DOHH2 (cell line): ENCODE data around the gene NKD1.

Source experiments
- H3F3A ChIP-seq: fragments of 200-600 bp; sonication (generic), shearing (Covaris generic); 2 replicates; pipeline ENCODE4 v1.6.0; 2016; ENCODE audit warnings: antibody characterized with exemption, mild to moderate bottlenecking; ENCODE audit not compliant: control insufficient read depth, insufficient read depth
- H3K27ac ChIP-seq: fragments of 200-600 bp; sonication (generic); 2 replicates; pipeline ENCODE4 v1.5.1; 2014; ENCODE audit warnings: low read depth, mild to moderate bottlenecking, low read length, moderate library complexity
- H3K27me3 ChIP-seq: fragments of 200-600 bp; sonication (generic); 2 replicates; pipeline ENCODE4 v1.6.1; 2014; ENCODE audit warnings: mild to moderate bottlenecking, low read length, mixed read lengths; ENCODE audit not compliant: control insufficient read depth
- H3K36me3 ChIP-seq: fragments of 200-600 bp; sonication (generic); 2 replicates; pipeline ENCODE4 v1.6.1; 2014; ENCODE audit warnings: mild to moderate bottlenecking, low read length, moderate library complexity, mixed read lengths; ENCODE audit not compliant: control insufficient read depth
- H3K4me1 ChIP-seq: fragments of 200-600 bp; sonication (generic); 2 replicates; pipeline ENCODE4 v1.6.1; 2014; ENCODE audit warnings: mild to moderate bottlenecking, low read length, mixed read lengths; ENCODE audit not compliant: control insufficient read depth
- H3K4me2 ChIP-seq: fragments of 200-600 bp; sonication (generic); 2 replicates; pipeline ENCODE4 v1.6.0; 2014; ENCODE audit warnings: mild to moderate bottlenecking, low read length, moderate library complexity
- H3K4me3 ChIP-seq: fragments of 200-600 bp; sonication (generic); 2 replicates; pipeline ENCODE4 v1.5.1; 2014; ENCODE audit warnings: mild to moderate bottlenecking, low read length, mixed read lengths
- H3K79me2 ChIP-seq: fragments of 200-600 bp; sonication (generic); 2 replicates; pipeline ENCODE4 v1.6.1; 2014; ENCODE audit warnings: mild to moderate bottlenecking, low read length, mixed read lengths; ENCODE audit not compliant: control insufficient read depth
- H3K9me2 ChIP-seq: fragments of 200-600 bp; sonication (generic); replicated peaks from 2 replicates; pipeline ENCODE4 v1.6.1; 2014; ENCODE audit warnings: mild to moderate bottlenecking, low read length, mixed read lengths; ENCODE audit not compliant: control insufficient read depth
- H3K9me3 ChIP-seq: fragments of 200-600 bp; sonication (generic); 2 replicates; pipeline ENCODE4 v1.6.1; 2014; ENCODE audit warnings: antibody characterized with exemption, low read length, mixed read lengths; ENCODE audit not compliant: control insufficient read depth, insufficient read depth
- H4K20me1 ChIP-seq: fragments of 200-600 bp; sonication (generic); 2 replicates; pipeline ENCODE4 v1.6.0; 2014; ENCODE audit warnings: low read depth, mild to moderate bottlenecking, antibody characterized with exemption, low read length, moderate library complexity; ENCODE audit not compliant: control insufficient read depth, insufficient read depth
- EZH2phosphoT487 ChIP-seq: fragments of 200-600 bp; sonication (generic); IDR thresholded peaks from 2 replicates; pipeline ENCODE4 v1.6.1; 2017; ENCODE audit warnings: borderline replicate concordance, mild to moderate bottlenecking, antibody characterized with exemption, low read length, moderate library complexity, mixed read lengths
- TF ChIP-seq, protein P1 (sequence below): fragments of 200-600 bp; sonication (generic); IDR thresholded peaks from one replicate; pipeline ENCODE4 v1.5.1; 2014; ENCODE audit warnings: antibody characterized with exemption, mild to moderate bottlenecking, low read depth, low read length; ENCODE audit not compliant: poor library complexity, severe bottlenecking

Gene NKD1

DNA sequence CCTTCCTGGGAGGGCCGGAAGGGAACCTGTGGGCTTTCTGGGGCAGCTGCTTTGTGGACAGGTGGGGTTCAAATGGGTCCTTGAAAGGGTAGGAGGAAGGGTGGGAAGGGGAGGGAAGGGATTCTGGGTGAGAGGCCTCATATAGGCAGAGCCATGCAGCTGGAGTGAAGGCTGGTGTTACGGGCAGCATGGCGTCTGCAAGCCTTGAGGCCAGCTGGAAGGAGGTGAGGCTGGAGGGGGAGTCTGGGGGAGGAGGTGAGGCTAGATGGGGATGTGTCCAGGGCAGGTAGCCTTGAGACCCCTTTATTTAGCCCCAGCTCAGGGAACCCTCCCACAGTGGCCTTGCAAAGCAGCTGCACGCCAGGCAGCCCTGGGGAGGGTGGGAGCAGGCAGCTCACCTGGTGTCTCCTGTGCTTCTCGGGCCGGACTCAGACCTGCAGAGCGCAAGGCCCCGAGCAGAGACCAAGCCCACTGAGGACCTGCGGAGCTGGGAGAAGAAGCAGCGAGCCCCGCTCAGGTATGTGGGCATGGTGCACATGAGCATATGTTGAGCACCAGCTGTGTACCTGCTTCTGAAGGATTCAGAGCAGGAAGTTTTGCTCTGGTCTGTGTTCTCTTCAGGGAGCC, 82.3 kb downstream of the NKD1 start:
- H3K79me2 ChIP-seq, result no peaks in the 10 kb centered on the region
- no peaks in the 10 kb centered on the region for H3F3A ChIP-seq
- H3K27me3 ChIP-seq, result no peaks in the 10 kb centered on the region
- no peaks in the 10 kb centered on the region for H4K20me1 ChIP-seq
- H3K36me3 ChIP-seq, result no peaks in the 10 kb centered on the region
- no peak overlapping the region for H3K27ac ChIP-seq
- no peaks in the 10 kb centered on the region for H3K9me3 ChIP-seq
- no peak overlapping the region for H3K4me3 ChIP-seq
- no peaks in the 10 kb centered on the region for H3K9me2 ChIP-seq
- H3K4me1 ChIP-seq, result no peaks in the 10 kb centered on the region
- H3K4me2 ChIP-seq, result no peak overlapping the region
- TF ChIP-seq, protein P1, sequence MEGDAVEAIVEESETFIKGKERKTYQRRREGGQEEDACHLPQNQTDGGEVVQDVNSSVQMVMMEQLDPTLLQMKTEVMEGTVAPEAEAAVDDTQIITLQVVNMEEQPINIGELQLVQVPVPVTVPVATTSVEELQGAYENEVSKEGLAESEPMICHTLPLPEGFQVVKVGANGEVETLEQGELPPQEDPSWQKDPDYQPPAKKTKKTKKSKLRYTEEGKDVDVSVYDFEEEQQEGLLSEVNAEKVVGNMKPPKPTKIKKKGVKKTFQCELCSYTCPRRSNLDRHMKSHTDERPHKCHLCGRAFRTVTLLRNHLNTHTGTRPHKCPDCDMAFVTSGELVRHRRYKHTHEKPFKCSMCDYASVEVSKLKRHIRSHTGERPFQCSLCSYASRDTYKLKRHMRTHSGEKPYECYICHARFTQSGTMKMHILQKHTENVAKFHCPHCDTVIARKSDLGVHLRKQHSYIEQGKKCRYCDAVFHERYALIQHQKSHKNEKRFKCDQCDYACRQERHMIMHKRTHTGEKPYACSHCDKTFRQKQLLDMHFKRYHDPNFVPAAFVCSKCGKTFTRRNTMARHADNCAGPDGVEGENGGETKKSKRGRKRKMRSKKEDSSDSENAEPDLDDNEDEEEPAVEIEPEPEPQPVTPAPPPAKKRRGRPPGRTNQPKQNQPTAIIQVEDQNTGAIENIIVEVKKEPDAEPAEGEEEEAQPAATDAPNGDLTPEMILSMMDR, result no peak
- no peak for TF ChIP-seq EZH2phosphoT487

DNA sequence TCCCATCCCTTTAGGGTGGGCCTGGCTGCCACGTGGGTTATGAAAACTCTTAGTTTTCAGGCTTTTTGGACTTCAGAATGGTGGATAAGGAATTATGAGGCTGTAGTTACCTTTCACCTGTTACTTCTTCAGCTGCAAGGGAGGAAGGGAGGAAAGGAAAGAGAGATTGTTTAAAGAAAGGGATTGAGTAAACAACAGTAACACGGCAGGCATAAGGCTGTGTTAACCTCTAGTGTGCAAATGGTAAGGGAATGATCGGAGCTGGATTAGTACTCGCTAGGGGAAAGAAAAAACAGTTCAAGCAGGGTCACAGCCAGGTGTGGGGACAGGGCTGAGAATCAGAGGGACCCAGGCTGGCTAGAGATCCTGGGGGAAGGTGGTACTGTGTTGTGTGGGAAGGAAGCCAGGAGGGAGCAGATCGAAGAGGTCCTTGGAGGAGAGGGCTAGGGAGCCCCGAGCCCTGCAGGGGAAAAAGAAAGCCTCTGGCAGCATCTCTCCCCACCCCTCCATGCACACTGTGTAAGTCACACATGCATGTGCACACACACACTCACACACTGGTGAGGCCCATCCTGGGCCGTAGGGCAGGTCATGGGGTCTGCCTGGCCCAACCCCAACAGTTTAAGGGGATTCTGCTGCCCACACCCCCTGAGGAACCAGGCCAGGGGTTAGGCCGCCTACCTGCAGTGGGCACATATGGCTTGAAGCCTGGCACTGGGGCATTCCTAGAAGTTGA, 83.2 kb downstream of the NKD1 start:
- H3K9me3 ChIP-seq, result no peaks in the 10 kb centered on the region
- no peaks in the 10 kb centered on the region for H3K4me1 ChIP-seq
- H3K79me2 ChIP-seq, result no peaks in the 10 kb centered on the region
- no peaks in the 10 kb centered on the region for H4K20me1 ChIP-seq
- no peaks in the 10 kb centered on the region for H3K9me2 ChIP-seq
- H3K4me3 ChIP-seq, result no peak overlapping the region
- H3K36me3 ChIP-seq, result no peaks in the 10 kb centered on the region
- H3K4me2 ChIP-seq, result no peak overlapping the region
- no peak for TF ChIP-seq EZH2phosphoT487
- TF ChIP-seq, protein P1, result no peak
- H3F3A ChIP-seq, result no peaks in the 10 kb centered on the region
- no peak overlapping the region for H3K27ac ChIP-seq
- no peaks in the 10 kb centered on the region for H3K27me3 ChIP-seq

DNA sequence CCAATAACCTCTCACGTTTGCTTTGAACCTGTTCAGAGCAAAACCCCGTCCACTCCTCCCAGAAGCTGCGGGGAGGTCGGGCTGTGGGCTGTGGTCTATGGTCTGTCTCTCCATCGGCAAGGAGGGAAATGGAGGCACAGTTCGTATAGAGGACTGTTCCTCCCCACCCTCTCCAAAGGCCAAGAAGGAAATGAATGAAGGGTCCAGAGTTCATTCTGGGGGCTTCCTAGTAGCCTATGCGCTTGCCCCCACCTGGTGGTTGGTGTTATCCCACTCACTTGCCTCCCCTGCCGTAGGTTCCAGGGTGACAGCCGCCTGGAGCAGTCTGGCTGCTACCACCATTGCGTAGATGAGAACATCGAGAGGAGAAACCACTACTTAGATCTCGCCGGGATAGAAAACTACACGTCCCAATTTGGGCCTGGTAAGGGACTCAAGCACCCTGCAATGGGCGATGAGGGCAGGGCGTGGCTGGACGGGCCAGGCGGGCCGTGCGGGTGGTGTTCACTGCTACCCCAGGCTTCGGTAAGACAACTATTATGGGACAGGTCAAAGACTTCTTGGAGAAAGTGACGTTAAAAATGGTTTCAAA, 83.9 kb downstream of the NKD1 start:
- no peaks in the 10 kb centered on the region for H3K9me3 ChIP-seq
- no peaks in the 10 kb centered on the region for H3F3A ChIP-seq
- no peak overlapping the region for H3K4me3 ChIP-seq
- H3K36me3 ChIP-seq, result no peaks in the 10 kb centered on the region
- no peaks in the 10 kb centered on the region for H3K4me1 ChIP-seq
- no peak overlapping the region for H3K4me2 ChIP-seq
- H3K27ac ChIP-seq, result no peak overlapping the region
- H4K20me1 ChIP-seq, result no peaks in the 10 kb centered on the region
- H3K79me2 ChIP-seq, result no peaks in the 10 kb centered on the region
- TF ChIP-seq, protein P1, result no peak
- TF ChIP-seq EZH2phosphoT487, result no peak
- H3K9me2 ChIP-seq, result no peaks in the 10 kb centered on the region
- no peaks in the 10 kb centered on the region for H3K27me3 ChIP-seq
